ENCODE results near the gene KNL1.

GRCh38 chr15:40548610-40549009 is 45.4 kb upstream of the KNL1 start:
- TF ChIP-seq, protein P1, sequence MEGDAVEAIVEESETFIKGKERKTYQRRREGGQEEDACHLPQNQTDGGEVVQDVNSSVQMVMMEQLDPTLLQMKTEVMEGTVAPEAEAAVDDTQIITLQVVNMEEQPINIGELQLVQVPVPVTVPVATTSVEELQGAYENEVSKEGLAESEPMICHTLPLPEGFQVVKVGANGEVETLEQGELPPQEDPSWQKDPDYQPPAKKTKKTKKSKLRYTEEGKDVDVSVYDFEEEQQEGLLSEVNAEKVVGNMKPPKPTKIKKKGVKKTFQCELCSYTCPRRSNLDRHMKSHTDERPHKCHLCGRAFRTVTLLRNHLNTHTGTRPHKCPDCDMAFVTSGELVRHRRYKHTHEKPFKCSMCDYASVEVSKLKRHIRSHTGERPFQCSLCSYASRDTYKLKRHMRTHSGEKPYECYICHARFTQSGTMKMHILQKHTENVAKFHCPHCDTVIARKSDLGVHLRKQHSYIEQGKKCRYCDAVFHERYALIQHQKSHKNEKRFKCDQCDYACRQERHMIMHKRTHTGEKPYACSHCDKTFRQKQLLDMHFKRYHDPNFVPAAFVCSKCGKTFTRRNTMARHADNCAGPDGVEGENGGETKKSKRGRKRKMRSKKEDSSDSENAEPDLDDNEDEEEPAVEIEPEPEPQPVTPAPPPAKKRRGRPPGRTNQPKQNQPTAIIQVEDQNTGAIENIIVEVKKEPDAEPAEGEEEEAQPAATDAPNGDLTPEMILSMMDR (IDR thresholded peaks at IDR 0.05; ENCODE audit: borderline replicate concordance, extremely low read depth, low read length, poor library complexity, severe bottlenecking) = no peak
- no peak for TF ChIP-seq EZH2 (IDR thresholded peaks at IDR 0.05; ENCODE audit: borderline replicate concordance, low read depth, low read length, severe bottlenecking)

All from DND-41 (cell line).